SK-N-SH treated with all-trans-retinoic acid at 6 μM for 48 hours (cell line): ENCODE results near the gene NUPR2.

Experiments used
- ARNTL ChIP-seq: fragments of 450-650 bp; formaldehyde crosslinking; IDR thresholded peaks from 2 replicates; pipeline ENCODE4 v1.5.0; 2020; ENCODE audit warnings: low read depth, mild to moderate bottlenecking, moderate library complexity, borderline replicate concordance
- CSDC2 ChIP-seq: fragments of 250-450 bp; sonication (Bioruptor Pico); IDR thresholded peaks from 2 replicates; pipeline ENCODE4 v1.5.0; 2020; ENCODE audit warnings: mild to moderate bottlenecking, moderate library complexity
- CSRNP3 ChIP-seq: fragments of 250-450 bp; sonication (Bioruptor Pico); IDR thresholded peaks from 2 replicates; pipeline ENCODE4 v1.5.1; 2021; ENCODE audit warnings: mild to moderate bottlenecking, moderate library complexity
- ISL1 ChIP-seq: fragments of 250-450 bp; sonication (Bioruptor Pico); IDR thresholded peaks from 2 replicates; pipeline ENCODE4 v2.1.2; 2022; ENCODE audit warnings: mild to moderate bottlenecking, moderate library complexity
- RARB ChIP-seq: fragments of 250-450 bp; sonication (Bioruptor Pico); IDR thresholded peaks from 2 replicates; pipeline ENCODE4 v1.8.0; 2021; ENCODE audit warnings: mild to moderate bottlenecking, moderate library complexity
- TOX ChIP-seq: fragments of 250-450 bp; sonication (Bioruptor Pico); IDR thresholded peaks from 2 replicates; pipeline ENCODE4 v1.8.0; 2021; ENCODE audit warnings: mild to moderate bottlenecking, moderate library complexity, borderline replicate concordance
- ZFP3 ChIP-seq: fragments of 250-450 bp; sonication (Bioruptor Pico); IDR thresholded peaks from 2 replicates; pipeline ENCODE4 v1.5.0; 2020; ENCODE audit warnings: mild to moderate bottlenecking, moderate library complexity
- ZNF565 ChIP-seq: fragments of 450-650 bp; formaldehyde crosslinking; conservative IDR thresholded peaks from 2 replicates; pipeline ENCODE4 v1.5.0; 2020; ENCODE audit warnings: low read depth, mild to moderate bottlenecking, moderate library complexity
- ZNF70 ChIP-seq: fragments of 450-650 bp; formaldehyde crosslinking; IDR thresholded peaks from 2 replicates; pipeline ENCODE4 v1.5.0; 2020; ENCODE audit warnings: mild to moderate bottlenecking, moderate library complexity
- ZNF8 ChIP-seq: fragments of 450-650 bp; formaldehyde crosslinking; IDR thresholded peaks from 2 replicates; pipeline ENCODE4 v1.5.0; 2020; ENCODE audit warnings: mild to moderate bottlenecking, moderate library complexity
- TF ChIP-seq, protein P1 (sequence below): fragments of 250-450 bp; sonication (Bioruptor Pico); IDR thresholded peaks from 2 replicates; pipeline ENCODE4 v1.8.0; 2020; ENCODE audit warnings: mild to moderate bottlenecking, moderate library complexity, borderline replicate concordance
- TF ChIP-seq, protein P2 (sequence below): fragments of 250-450 bp; sonication (Bioruptor Pico); IDR thresholded peaks from 2 replicates; pipeline ENCODE4 v1.5.0; 2020; ENCODE audit warnings: mild to moderate bottlenecking, moderate library complexity

DNA sequence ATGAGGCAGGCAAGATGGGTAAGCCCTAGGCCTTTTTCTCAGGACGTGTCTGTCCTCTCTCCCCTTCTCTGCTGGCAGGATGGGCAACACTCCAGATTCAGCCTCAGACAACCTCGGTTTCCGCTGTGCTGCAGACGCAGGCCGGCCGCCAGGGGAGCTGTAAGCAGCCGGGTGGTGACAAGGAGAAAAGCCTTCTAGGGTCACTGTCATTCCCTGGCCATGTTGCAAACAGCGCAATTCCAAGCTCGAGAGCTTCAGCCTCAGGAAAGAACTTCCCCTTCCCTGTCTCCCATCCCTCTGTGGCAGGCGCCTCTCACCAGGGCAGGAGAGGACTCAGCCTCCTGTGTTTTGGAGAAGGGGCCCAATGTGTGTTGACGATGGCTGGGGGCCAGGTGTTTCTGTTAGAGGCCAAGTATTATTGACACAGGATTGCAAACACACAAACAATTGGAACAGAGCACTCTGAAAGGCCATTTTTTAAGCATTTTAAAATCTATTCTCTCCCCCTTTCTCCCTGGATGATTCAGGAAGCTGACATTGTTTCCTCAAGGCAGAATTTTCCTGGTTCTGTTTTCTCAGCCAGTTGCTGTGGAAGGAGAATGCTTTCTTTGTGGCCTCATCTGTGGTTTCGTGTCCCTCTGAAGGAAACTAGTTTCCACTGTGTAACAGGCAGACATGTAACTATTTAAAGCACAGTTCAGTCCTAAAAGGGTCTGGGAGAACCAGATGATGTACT is 36.6 kb downstream of the NUPR2 start:
- TF ChIP-seq CSRNP3 (no peak), TOX (no peak), RARB (no peak), ZNF70 (CRISPR knock-in tag) (no peak), ZFP3 (no peak), ZNF565 (no peak), ARNTL (CRISPR knock-in tag) (no peak), ISL1 (CRISPR knock-in tag) (no peak), ZNF8 (CRISPR knock-in tag) (no peak), CSDC2 (CRISPR knock-in tag) (no peak)
- TF ChIP-seq, protein P1, sequence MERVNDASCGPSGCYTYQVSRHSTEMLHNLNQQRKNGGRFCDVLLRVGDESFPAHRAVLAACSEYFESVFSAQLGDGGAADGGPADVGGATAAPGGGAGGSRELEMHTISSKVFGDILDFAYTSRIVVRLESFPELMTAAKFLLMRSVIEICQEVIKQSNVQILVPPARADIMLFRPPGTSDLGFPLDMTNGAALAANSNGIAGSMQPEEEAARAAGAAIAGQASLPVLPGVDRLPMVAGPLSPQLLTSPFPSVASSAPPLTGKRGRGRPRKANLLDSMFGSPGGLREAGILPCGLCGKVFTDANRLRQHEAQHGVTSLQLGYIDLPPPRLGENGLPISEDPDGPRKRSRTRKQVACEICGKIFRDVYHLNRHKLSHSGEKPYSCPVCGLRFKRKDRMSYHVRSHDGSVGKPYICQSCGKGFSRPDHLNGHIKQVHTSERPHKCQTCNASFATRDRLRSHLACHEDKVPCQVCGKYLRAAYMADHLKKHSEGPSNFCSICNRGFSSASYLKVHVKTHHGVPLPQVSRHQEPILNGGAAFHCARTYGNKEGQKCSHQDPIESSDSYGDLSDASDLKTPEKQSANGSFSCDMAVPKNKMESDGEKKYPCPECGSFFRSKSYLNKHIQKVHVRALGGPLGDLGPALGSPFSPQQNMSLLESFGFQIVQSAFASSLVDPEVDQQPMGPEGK (CRISPR knock-in tag) = no peak; the same call in 1 of the 2 replicates
- TF ChIP-seq, protein P2, sequence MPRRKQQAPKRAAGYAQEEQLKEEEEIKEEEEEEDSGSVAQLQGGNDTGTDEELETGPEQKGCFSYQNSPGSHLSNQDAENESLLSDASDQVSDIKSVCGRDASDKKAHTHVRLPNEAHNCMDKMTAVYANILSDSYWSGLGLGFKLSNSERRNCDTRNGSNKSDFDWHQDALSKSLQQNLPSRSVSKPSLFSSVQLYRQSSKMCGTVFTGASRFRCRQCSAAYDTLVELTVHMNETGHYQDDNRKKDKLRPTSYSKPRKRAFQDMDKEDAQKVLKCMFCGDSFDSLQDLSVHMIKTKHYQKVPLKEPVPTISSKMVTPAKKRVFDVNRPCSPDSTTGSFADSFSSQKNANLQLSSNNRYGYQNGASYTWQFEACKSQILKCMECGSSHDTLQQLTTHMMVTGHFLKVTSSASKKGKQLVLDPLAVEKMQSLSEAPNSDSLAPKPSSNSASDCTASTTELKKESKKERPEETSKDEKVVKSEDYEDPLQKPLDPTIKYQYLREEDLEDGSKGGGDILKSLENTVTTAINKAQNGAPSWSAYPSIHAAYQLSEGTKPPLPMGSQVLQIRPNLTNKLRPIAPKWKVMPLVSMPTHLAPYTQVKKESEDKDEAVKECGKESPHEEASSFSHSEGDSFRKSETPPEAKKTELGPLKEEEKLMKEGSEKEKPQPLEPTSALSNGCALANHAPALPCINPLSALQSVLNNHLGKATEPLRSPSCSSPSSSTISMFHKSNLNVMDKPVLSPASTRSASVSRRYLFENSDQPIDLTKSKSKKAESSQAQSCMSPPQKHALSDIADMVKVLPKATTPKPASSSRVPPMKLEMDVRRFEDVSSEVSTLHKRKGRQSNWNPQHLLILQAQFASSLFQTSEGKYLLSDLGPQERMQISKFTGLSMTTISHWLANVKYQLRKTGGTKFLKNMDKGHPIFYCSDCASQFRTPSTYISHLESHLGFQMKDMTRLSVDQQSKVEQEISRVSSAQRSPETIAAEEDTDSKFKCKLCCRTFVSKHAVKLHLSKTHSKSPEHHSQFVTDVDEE (CRISPR knock-in tag) = peak; percentile 75; the same call in 1 of the 2 replicates
